ENCODE measurements around the gene LAMB4.

The LAMB4 gene

GRCh38 chr7:108130261-108130660 lies at the start of gene LAMB4:
TSS of gene LAMB4 (minus strand) at chr7:108130361. CDS start at chr7:108123164, 7,197 bp downstream.
- no peak for TF ChIP-seq POLR2A (IDR thresholded peaks at IDR 0.05; ENCODE audit: low read depth, low read length)
- DNase-seq (ENCODE audit: insufficient read length, low spot score): no peak
- no peak for FAIRE-seq

GRCh38 chr7:108178398-108178797 lies 48.2 kb upstream of the LAMB4 start:
- no peak for DNase-seq (ENCODE audit: insufficient read length, low spot score)
- no peak for TF ChIP-seq POLR2A (IDR thresholded peaks at IDR 0.05; ENCODE audit: low read depth, low read length)
- FAIRE-seq: no peak

- no peak for FAIRE-seq
- no peak for TF ChIP-seq POLR2A (IDR thresholded peaks at IDR 0.05; ENCODE audit: low read depth, low read length)
Measured at GRCh38 chr7:108171164-108171563, 41.0 kb upstream of the LAMB4 start.

GRCh38 chr7:108170251-108170650 lies 40.1 kb upstream of the LAMB4 start:
- TF ChIP-seq POLR2A (IDR thresholded peaks at IDR 0.05; ENCODE audit: low read depth, low read length): no peak
- DNase-seq (ENCODE audit: insufficient read length, low spot score) (no peak), FAIRE-seq (no peak)

More at GRCh38 chr7:108171164-108171563, 41.0 kb upstream of the LAMB4 start:
- no peak for DNase-seq (ENCODE audit: insufficient read length, low spot score)

GRCh38 chr7:108167460-108167859 lies 37.3 kb upstream of the LAMB4 start:
- TF ChIP-seq POLR2A (IDR thresholded peaks at IDR 0.05; ENCODE audit: low read depth, low read length): no peak
- FAIRE-seq (no peak), DNase-seq (ENCODE audit: insufficient read length, low spot score) (no peak)

- FAIRE-seq: no peak
- DNase-seq (ENCODE audit: insufficient read length, low spot score): no peak
- no peak for TF ChIP-seq POLR2A (IDR thresholded peaks at IDR 0.05; ENCODE audit: low read depth, low read length)
Measured at GRCh38 chr7:108166687-108167086, 36.5 kb upstream of the LAMB4 start.

GRCh38 chr7:108165723-108166122 lies 35.6 kb upstream of the LAMB4 start:
- FAIRE-seq (no peak), DNase-seq (ENCODE audit: insufficient read length, low spot score) (no peak)
- TF ChIP-seq POLR2A (IDR thresholded peaks at IDR 0.05; ENCODE audit: low read depth, low read length): no peak

- no peak for DNase-seq (ENCODE audit: insufficient read length, low spot score)
- no peak for FAIRE-seq
- TF ChIP-seq POLR2A (IDR thresholded peaks at IDR 0.05; ENCODE audit: low read depth, low read length): no peak
Measured at GRCh38 chr7:108164946-108165345, 34.8 kb upstream of the LAMB4 start.

GRCh38 chr7:108164342-108164741 lies 34.2 kb upstream of the LAMB4 start:
- FAIRE-seq: no peak
- no peak for DNase-seq (ENCODE audit: insufficient read length, low spot score)
- no peak for TF ChIP-seq POLR2A (IDR thresholded peaks at IDR 0.05; ENCODE audit: low read depth, low read length)

- FAIRE-seq (no peak), DNase-seq (ENCODE audit: insufficient read length, low spot score) (no peak)
- no peak for TF ChIP-seq POLR2A (IDR thresholded peaks at IDR 0.05; ENCODE audit: low read depth, low read length)
Measured at GRCh38 chr7:108158776-108159175, 28.6 kb upstream of the LAMB4 start.

- no peak for FAIRE-seq
- no peak for TF ChIP-seq POLR2A (IDR thresholded peaks at IDR 0.05; ENCODE audit: low read depth, low read length)
- DNase-seq (ENCODE audit: insufficient read length, low spot score): no peak
Measured at GRCh38 chr7:108157606-108158335, 27.6 kb upstream of the LAMB4 start.

GRCh38 chr7:108156897-108157605 lies 26.9 kb upstream of the LAMB4 start:
- DNase-seq (ENCODE audit: insufficient read length, low spot score): no peak
- TF ChIP-seq POLR2A (IDR thresholded peaks at IDR 0.05; ENCODE audit: low read depth, low read length): no peak
- FAIRE-seq: no peak

- TF ChIP-seq POLR2A (IDR thresholded peaks at IDR 0.05; ENCODE audit: low read depth, low read length): no peak
- FAIRE-seq: no peak
- no peak for DNase-seq (ENCODE audit: insufficient read length, low spot score)
Measured at GRCh38 chr7:108152198-108152597, 22.0 kb upstream of the LAMB4 start.

- no peak for FAIRE-seq
- no peak for DNase-seq (ENCODE audit: insufficient read length, low spot score)
- no peak for TF ChIP-seq POLR2A (IDR thresholded peaks at IDR 0.05; ENCODE audit: low read depth, low read length)
Measured at GRCh38 chr7:108149908-108150307, 19.7 kb upstream of the LAMB4 start.

- DNase-seq (ENCODE audit: insufficient read length, low spot score) (no peak), FAIRE-seq (no peak)
- no peak for TF ChIP-seq POLR2A (IDR thresholded peaks at IDR 0.05; ENCODE audit: low read depth, low read length)
Measured at GRCh38 chr7:108149119-108149518, 19.0 kb upstream of the LAMB4 start.
